GM12801 (cell line): Measurements from ENCODE around the gene CCDC194.

ENCODE experiments used
- CTCF ChIP-seq: IDR thresholded peaks from one replicate; pipeline ENCODE4 v1.5.1; 2011; ENCODE audit warnings: control low read depth; ENCODE audit not compliant: insufficient read length; ENCODE audit errors: extremely low read depth

Gene CCDC194

GRCh38 chr19:17357724-17358123 lies 36.3 kb downstream of the CCDC194 start:
- no peak for TF ChIP-seq CTCF

- TF ChIP-seq CTCF, result no peak
These were observed 36.8 kb downstream of the CCDC194 start for GRCh38 chr19:17357078-17357666.

GRCh38 chr19:17353386-17353785 lies 40.6 kb downstream of the CCDC194 start:
- no peak for TF ChIP-seq CTCF

GRCh38 chr19:17352608-17353280 lies 41.3 kb downstream of the CCDC194 start:
- TF ChIP-seq CTCF, result no peak

GRCh38 chr19:17351815-17352435 lies 42.1 kb downstream of the CCDC194 start:
- TF ChIP-seq CTCF, result no peak

- TF ChIP-seq CTCF, result no peak
These were observed 45.3 kb downstream of the CCDC194 start for GRCh38 chr19:17348700-17349099.

GRCh38 chr19:17347877-17348276 lies 46.1 kb downstream of the CCDC194 start:
- TF ChIP-seq CTCF, result no peak
